Brain pericyte (primary cell): ENCODE data around the gene CSTPP1.

Experiments used
- DNase-seq: peaks from one replicate; pipeline ENCODE4 v3.0.0-alpha.2; 2012; ENCODE audit warnings: low read depth, low spot score

The CSTPP1 gene

GRCh38 chr11:46936138-46937110, at the start of gene CSTPP1:
Gene CSTPP1, plus strand, starts transcription at chr11:46936761. Its CDS starts 45 bp downstream, at chr11:46936806.
- peak; percentile 82 for DNase-seq

GRCh38 chr11:46888636-46889035, 47.9 kb upstream of the CSTPP1 start:
- no peak for DNase-seq

GRCh38 chr11:46889251-46889650, 47.3 kb upstream of the CSTPP1 start:
- DNase-seq = no peak

- DNase-seq = no peak
These were observed 46.7 kb upstream of the CSTPP1 start for GRCh38 chr11:46889689-46890475.

GRCh38 chr11:46890665-46891064, 45.9 kb upstream of the CSTPP1 start:
- no peak for DNase-seq

- no peak for DNase-seq
These were observed 44.5 kb upstream of the CSTPP1 start for GRCh38 chr11:46892109-46892508.

- no peak for DNase-seq
These were observed 43.7 kb upstream of the CSTPP1 start for GRCh38 chr11:46892838-46893237.

GRCh38 chr11:46894506-46894905, 42.1 kb upstream of the CSTPP1 start:
- no peak for DNase-seq

- DNase-seq = no peak
These were observed 41.6 kb upstream of the CSTPP1 start for GRCh38 chr11:46894961-46895360.

GRCh38 chr11:46895821-46896220, 40.7 kb upstream of the CSTPP1 start:
- DNase-seq = no peak

- DNase-seq = no peak
These were observed 39.7 kb upstream of the CSTPP1 start for GRCh38 chr11:46896719-46897406.

GRCh38 chr11:46898396-46899095, 38.0 kb upstream of the CSTPP1 start:
- DNase-seq = no peak

- DNase-seq = no peak
These were observed 37.0 kb upstream of the CSTPP1 start for GRCh38 chr11:46899501-46900025.

GRCh38 chr11:46900091-46900746, 36.3 kb upstream of the CSTPP1 start:
- DNase-seq = no peak

- DNase-seq = no peak
These were observed 35.4 kb upstream of the CSTPP1 start for GRCh38 chr11:46901156-46901555.

- DNase-seq = no peak
These were observed 33.9 kb upstream of the CSTPP1 start for GRCh38 chr11:46902694-46903093.

GRCh38 chr11:46903846-46904245, 32.7 kb upstream of the CSTPP1 start:
- DNase-seq = peak; percentile 98

GRCh38 chr11:46905806-46906205, 30.8 kb upstream of the CSTPP1 start:
- DNase-seq = peak; percentile 74

GRCh38 chr11:46906609-46907041, 29.9 kb upstream of the CSTPP1 start:
- no peak for DNase-seq

- DNase-seq = no peak
These were observed 29.0 kb upstream of the CSTPP1 start for GRCh38 chr11:46907606-46908005.
